ENCODE measurements around the gene RIT1.

Gene RIT1

DNA sequence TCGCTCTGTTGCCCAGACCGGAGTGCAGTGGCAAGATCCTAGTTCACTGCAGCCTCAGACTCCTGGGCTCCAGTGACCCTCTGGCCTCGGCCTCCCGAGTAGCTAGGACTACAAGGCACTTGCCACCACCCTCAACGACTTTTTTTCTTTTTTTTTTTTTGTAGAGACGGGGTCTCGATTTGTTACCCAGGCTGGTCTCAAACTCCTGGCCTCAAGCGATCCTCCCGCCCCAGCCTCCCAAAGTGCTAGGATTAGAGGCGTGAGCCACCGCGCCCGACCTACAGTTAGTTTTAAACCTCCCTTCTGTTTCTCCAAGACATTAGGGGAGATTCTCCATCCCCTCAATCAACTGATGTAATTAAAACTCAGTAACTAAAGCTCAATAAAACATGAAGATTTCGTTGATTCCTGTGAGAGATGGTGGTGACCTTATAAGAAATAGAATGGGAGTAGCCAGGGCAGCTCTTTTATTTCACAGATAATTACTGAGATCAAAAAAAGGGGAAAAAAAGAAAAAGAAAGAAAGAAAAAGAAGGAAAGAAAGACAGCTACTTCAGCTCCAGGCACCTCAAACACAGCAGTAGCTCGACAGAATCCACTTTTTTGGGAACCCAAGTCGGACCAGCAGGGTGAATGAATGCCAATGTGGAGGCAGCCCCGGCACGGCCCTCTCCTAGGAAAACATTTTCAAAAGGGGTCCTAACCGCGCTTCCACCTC, 54.7 kb downstream of the RIT1 start:
- peak; percentile 8 for DNase-seq (ENCODE audit: low spot score)

DNA sequence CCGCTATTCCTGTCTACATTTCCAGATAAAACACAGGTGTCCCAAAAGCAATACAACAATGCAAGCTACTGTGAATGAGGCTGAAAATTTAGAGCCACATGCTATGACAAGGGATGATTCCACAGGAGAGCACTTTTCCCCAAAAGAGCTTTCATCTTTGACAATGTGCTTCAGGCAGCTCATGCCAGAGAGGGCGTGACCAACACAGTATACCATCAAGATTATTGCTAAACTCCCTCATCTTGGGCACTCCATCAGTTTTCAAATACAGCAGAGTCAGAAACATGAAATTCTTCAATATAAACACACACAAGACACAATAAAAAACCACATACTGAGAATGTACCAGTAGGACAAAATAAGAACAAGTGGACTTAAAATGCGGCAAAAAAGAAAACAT, 60.8 kb downstream of the RIT1 start:
- DNase-seq (ENCODE audit: low spot score): no peak

- no peak for DNase-seq (ENCODE audit: low spot score)
Observed at GRCh38 chr1:155847823-155848529, 63.2 kb downstream of the RIT1 start.

All from RKO (cell line).